ENCODE measurements around the gene TNRC6A. TPM values are rescaled to one million over a fixed set of nuclear protein-coding genes. Genes with fewer than 3 reads are reported as not detected.
A peak's percentile ranks its signal among the peaks of the same experiment; 100 is the strongest.

TNRC6A gene
- total and polyA plus RNA-seq, 9 of the 15 experiments (the other 6 are each of a cell fraction or from before 2014, with no cell fraction given): 3.4 to 32.1 (median 26.6) TPM

DNA sequence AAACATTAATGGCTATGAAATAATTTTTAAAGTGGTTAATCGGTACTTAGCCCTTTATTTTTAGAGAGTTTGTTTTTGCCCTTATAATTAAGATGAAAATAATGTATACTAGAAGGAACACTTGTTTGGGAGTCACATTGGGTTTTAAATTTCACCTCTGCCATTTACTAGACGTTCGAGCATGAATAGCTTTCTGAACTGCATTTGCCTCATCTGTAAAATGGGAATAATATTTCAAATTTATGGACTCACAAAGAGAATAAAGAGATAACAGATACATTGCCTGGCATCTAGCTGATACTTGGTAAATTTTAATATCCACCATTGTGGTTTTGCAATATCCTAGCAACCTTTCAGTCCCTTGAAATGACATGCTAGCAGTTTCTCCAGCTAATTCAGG lies 36.6 kb downstream of the TNRC6A start:
- POLR2A ChIA-PET: interaction anchor here (0.9 to 1.1 kb wide), 2 partner anchors 10 to 237 kb away, joined by 3 read pairs; no protein-coding TSS in a partner anchor
- CTCF ChIA-PET (ENCODE audit: low intra/inter-chr PET ratio): no interaction called here

DNA sequence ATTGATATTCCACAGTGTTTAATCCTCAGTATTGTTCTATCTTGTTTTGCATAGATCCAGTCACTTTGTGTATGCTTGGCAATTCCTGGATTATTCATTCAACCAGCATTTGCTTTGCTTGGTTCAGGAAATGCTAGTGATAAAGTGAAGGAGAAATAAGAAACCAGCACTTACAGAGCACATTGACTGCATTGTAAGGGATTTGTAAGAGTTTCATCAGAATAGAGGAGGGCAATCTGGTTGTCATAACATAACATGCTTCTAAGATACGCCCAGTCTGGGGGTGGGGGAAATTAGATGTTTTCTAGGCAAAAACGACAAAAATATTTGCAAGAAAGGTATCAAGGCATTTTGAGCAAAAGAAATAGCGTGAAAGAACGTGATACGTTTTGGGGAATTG lies 40.4 kb downstream of the TNRC6A start:
- Histone ChIP-seq H4K20me1 (replicated peaks; ENCODE audit: control insufficient read depth, insufficient read depth, low read length) (no peaks in the 10 kb centered on the region; the same call in 1 of the 2 replicates), H3K4me2 (ENCODE audit: insufficient read depth, low read length) (no peak overlapping the region), H3K4me1 (replicated peaks in 1 of 2; ENCODE audit: control insufficient read depth in 2 of 2, insufficient read depth in 2 of 2, low read length in 2 of 2) (no peaks in the 10 kb centered on the region; a peak in 1 of 5 replicates), H3K4me3 (no peak overlapping the region), H3K79me2 (ENCODE audit: control insufficient read depth, insufficient read depth, low read length) (peaks cover 42% of the 10 kb centered on the region), H3K9me1 (ENCODE audit: control insufficient read depth, insufficient read depth, low read length) (no peaks in the 10 kb centered on the region), H3K27me3 (ENCODE audit: control insufficient read depth in 2 of 2, insufficient read depth in 2 of 2, low read length in 2 of 2) (no peaks in the 10 kb centered on the region), H3K9me3 (replicated peaks; ENCODE audit: control insufficient read depth, insufficient read depth, low read depth, low read length) (no peaks in the 10 kb centered on the region), H2AFZ (ENCODE audit: low read depth, low read length) (no peak overlapping the region), H3K27ac (ENCODE audit: extremely low read depth, low read depth, low read length) (no peak overlapping the region), H3K36me3 (ENCODE audit: control insufficient read depth, insufficient read depth, low read length) (peaks cover 52% of the 10 kb centered on the region), H3K9ac (ENCODE audit: insufficient read depth in 1 of 2, low read depth in 2 of 2, low read length in 2 of 2) (no peak overlapping the region)
- intact Hi-C loops (cut with micrococcal nuclease): no loop called here
- no TSS peak for BruUV-seq (replicated peaks)
- ChIA-PET CTCF (ENCODE audit: low intra/inter-chr PET ratio) (no interaction called here), POLR2A (interaction anchor here (0.7 kb wide), 2 partner anchors 19 to 139 kb away, joined by 3 to 7 read pairs; no protein-coding TSS in a partner anchor)
- no peak for DNase-seq (ENCODE audit: extremely low read depth in 1 of 4, low spot score in 3 of 4)
- no peak; the same call in 2 of the 3 replicates for ATAC-seq
- FAIRE-seq: no peak
- 92% methylated on average over 5 of the region's 5 CpGs for WGBS (ENCODE audit: insufficient coverage, low coverage, missing lambda C conversion rate)
- in situ Hi-C loops (cut with MboI): no loop called here
- TF ChIP-seq, protein P1, sequence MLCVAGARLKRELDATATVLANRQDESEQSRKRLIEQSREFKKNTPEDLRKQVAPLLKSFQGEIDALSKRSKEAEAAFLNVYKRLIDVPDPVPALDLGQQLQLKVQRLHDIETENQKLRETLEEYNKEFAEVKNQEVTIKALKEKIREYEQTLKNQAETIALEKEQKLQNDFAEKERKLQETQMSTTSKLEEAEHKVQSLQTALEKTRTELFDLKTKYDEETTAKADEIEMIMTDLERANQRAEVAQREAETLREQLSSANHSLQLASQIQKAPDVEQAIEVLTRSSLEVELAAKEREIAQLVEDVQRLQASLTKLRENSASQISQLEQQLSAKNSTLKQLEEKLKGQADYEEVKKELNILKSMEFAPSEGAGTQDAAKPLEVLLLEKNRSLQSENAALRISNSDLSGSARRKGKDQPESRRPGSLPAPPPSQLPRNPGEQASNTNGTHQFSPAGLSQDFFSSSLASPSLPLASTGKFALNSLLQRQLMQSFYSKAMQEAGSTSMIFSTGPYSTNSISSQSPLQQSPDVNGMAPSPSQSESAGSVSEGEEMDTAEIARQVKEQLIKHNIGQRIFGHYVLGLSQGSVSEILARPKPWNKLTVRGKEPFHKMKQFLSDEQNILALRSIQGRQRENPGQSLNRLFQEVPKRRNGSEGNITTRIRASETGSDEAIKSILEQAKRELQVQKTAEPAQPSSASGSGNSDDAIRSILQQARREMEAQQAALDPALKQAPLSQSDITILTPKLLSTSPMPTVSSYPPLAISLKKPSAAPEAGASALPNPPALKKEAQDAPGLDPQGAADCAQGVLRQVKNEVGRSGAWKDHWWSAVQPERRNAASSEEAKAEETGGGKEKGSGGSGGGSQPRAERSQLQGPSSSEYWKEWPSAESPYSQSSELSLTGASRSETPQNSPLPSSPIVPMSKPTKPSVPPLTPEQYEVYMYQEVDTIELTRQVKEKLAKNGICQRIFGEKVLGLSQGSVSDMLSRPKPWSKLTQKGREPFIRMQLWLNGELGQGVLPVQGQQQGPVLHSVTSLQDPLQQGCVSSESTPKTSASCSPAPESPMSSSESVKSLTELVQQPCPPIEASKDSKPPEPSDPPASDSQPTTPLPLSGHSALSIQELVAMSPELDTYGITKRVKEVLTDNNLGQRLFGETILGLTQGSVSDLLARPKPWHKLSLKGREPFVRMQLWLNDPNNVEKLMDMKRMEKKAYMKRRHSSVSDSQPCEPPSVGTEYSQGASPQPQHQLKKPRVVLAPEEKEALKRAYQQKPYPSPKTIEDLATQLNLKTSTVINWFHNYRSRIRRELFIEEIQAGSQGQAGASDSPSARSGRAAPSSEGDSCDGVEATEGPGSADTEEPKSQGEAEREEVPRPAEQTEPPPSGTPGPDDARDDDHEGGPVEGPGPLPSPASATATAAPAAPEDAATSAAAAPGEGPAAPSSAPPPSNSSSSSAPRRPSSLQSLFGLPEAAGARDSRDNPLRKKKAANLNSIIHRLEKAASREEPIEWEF (CRISPR knock-in tag; IDR thresholded peaks at IDR 0.05): no peak
- TF ChIP-seq MTA2 (IDR thresholded peaks at IDR 0.05; ENCODE audit: low read depth) (no peak), HDAC1 (IDR thresholded peaks at IDR 0.05) (no peak), TAL1 (IDR thresholded peaks at IDR 0.05) (no peak), RBM22 (IDR thresholded peaks at IDR 0.05; ENCODE audit: low read depth, low read length, poor library complexity, severe bottlenecking) (no peak), NUFIP1 (IDR thresholded peaks at IDR 0.05; ENCODE audit: partially characterized antibody) (no peak), ZFX (CRISPR knock-in tag; IDR thresholded peaks at IDR 0.05) (no peak)
- TF ChIP-seq, protein P2, sequence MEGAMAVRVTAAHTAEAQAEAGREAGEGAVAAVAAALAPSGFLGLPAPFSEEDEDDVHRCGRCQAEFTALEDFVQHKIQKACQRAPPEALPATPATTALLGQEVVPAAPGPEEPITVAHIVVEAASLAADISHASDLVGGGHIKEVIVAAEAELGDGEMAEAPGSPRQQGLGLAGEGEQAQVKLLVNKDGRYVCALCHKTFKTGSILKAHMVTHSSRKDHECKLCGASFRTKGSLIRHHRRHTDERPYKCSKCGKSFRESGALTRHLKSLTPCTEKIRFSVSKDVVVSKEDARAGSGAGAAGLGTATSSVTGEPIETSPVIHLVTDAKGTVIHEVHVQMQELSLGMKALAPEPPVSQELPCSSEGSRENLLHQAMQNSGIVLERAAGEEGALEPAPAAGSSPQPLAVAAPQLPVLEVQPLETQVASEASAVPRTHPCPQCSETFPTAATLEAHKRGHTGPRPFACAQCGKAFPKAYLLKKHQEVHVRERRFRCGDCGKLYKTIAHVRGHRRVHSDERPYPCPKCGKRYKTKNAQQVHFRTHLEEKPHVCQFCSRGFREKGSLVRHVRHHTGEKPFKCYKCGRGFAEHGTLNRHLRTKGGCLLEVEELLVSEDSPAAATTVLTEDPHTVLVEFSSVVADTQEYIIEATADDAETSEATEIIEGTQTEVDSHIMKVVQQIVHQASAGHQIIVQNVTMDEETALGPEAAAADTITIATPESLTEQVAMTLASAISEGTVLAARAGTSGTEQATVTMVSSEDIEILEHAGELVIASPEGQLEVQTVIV (CRISPR knock-in tag; IDR thresholded peaks at IDR 0.05; ENCODE audit: borderline replicate concordance): no peak

More for the DNA sequence above, 36.6 kb downstream of the TNRC6A start:
- no peaks in the 10 kb centered on the region for H3K9me3 ChIP-seq (replicated peaks; ENCODE audit: control insufficient read depth, insufficient read depth, low read depth, low read length)
- no peak overlapping the region for H3K4me3 ChIP-seq
- H3K9ac ChIP-seq (ENCODE audit: insufficient read depth in 1 of 2, low read depth in 2 of 2, low read length in 2 of 2): no peak overlapping the region
- 91% methylated on average over 3 of the region's 3 CpGs for WGBS (ENCODE audit: insufficient coverage, low coverage, missing lambda C conversion rate)
- BruUV-seq (replicated peaks): no TSS peak
- FAIRE-seq (no peak), ATAC-seq (no peak), DNase-seq (ENCODE audit: extremely low read depth in 1 of 4, low spot score in 3 of 4) (no peak)
- intact Hi-C loops (cut with micrococcal nuclease): no loop called here
- no peak overlapping the region for H3K4me2 ChIP-seq (ENCODE audit: insufficient read depth, low read length)
- H3K36me3 ChIP-seq (ENCODE audit: control insufficient read depth, insufficient read depth, low read length): peaks cover 53% of the 10 kb centered on the region
- no peaks in the 10 kb centered on the region for H3K27me3 ChIP-seq (ENCODE audit: control insufficient read depth in 2 of 2, insufficient read depth in 2 of 2, low read length in 2 of 2)
- H3K9me1 ChIP-seq (ENCODE audit: control insufficient read depth, insufficient read depth, low read length): no peaks in the 10 kb centered on the region
- in situ Hi-C loops (cut with MboI): no loop called here
- peaks cover 10% of the 10 kb centered on the region; the same call in 2 of the 3 replicates for H3K79me2 ChIP-seq (ENCODE audit: control insufficient read depth, insufficient read depth, low read length)
- no peak overlapping the region for H2AFZ ChIP-seq (ENCODE audit: low read depth, low read length)
- H4K20me1 ChIP-seq (replicated peaks; ENCODE audit: control insufficient read depth, insufficient read depth, low read length): no peaks in the 10 kb centered on the region
- no peak overlapping the region for H3K27ac ChIP-seq (ENCODE audit: extremely low read depth, low read depth, low read length)
- TF ChIP-seq RBM25 (IDR thresholded peaks at IDR 0.05; ENCODE audit: low read depth, low read length, severe bottlenecking) (peak; percentile 60), POLR2H (tag; IDR thresholded peaks at IDR 0.05; ENCODE audit: low read depth) (no peak)
- H3K4me1 ChIP-seq (replicated peaks in 1 of 2; ENCODE audit: control insufficient read depth in 2 of 2, insufficient read depth in 2 of 2, low read length in 2 of 2): no peaks in the 10 kb centered on the region; a peak in 1 of 5 replicates
